ENCODE measurements around the gene TRPM4.

Gene TRPM4

DNA sequence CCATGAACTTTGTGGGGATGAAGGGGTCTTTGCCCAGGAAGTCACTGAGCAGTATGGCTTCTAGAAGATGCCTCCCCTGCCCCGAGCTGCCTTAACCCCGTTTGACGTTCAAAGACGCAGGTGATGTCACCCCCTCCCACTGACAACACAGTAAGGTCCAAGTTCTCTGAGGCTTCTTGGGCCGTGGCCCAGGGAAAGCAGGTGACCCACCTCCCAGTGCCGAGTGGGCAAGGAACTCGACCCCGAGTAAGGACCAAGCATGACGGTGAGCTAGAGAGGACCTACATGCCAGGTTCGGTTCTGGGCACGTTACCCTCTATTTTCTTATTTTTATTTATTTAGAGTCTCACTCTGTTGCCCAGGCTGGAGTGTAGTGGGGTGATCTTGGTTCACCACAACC lies 86.1 kb downstream of the TRPM4 start:
- DNase-seq: no peak

- no peak for DNase-seq
These were observed 86.7 kb downstream of the TRPM4 start for GRCh38 chr19:49244256-49244655.

DNA sequence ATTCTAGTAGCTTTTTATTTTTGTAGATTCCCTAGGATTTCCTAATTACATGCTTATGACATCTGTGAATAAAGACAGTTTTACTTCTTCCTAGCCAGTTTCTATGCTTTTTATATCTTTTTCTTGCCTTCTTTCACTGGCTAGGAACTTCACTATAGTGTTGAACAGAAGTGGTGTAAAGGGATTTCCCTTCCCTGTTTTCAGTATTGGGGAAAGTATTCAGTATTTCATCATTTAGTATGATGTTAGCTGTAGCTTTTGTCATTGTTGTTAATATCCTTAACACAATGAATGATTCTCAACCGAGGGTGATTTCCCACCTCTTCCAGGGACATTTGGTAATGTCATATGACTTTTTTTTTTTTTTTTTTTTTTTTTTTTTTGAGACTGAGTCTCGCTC lies 90.1 kb downstream of the TRPM4 start:
- no peak for DNase-seq

DNA sequence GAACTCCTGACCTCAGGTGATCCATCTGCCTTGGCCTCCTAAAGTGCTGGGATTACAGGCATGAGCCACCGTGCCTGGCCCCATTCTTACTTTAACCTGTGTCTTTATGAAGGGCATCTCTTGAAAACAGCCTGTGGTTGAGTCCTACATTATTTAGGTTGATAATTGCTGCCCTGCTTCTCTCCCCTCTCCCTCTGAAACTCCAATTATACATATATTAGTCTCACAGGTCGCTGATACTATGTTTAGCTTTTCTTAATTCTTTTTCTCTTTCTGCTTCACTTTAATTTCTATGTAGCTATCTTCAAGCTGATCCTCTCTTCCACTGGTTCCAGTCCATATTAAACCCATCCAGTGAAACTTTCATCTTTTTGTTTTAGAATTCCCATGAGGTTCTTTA lies 92.3 kb downstream of the TRPM4 start:
- no peak for DNase-seq

GRCh38 chr19:49255674-49256073 lies 98.1 kb downstream of the TRPM4 start:
- DNase-seq: no peak

- DNase-seq: no peak
These were observed 99.1 kb downstream of the TRPM4 start for GRCh38 chr19:49256691-49257090.
